Transverse colon (tissue), 4 donors: ENCODE results near the gene BRD3.

Experiments used
- CTCF ChIP-seq, 5 experiments: fragments of 200-600 bp in 3 of 5; fragments of 450-650 bp in 2 of 5; sonication (generic) in 3 of 5; IDR thresholded peaks; 1 replicate in 2 of 5; 2 replicates in 3 of 5; pipeline ENCODE4 v1.5.1; 2016 to 2017; ENCODE audit warnings: antibody characterized with exemption in 5 of 5, inconsistent platforms in 3 of 5, mild to moderate bottlenecking in 2 of 5, moderate library complexity in 1 of 5
- EP300 ChIP-seq: sonication (generic); formaldehyde crosslinking; IDR thresholded peaks from one replicate; pipeline ENCODE4 v1.6.1; 2017; ENCODE audit warnings: antibody characterized with exemption, low read depth
- POLR2A ChIP-seq: fragments of 450-650 bp; IDR thresholded peaks from one replicate; pipeline ENCODE4 v1.6.1; 2016; ENCODE audit warnings: antibody characterized with exemption, mild to moderate bottlenecking, moderate library complexity
- POLR2AphosphoS5 ChIP-seq, 3 donors: sonication (generic); formaldehyde crosslinking; IDR thresholded peaks; one replicate each; pipeline ENCODE4 v1.6.1; 2016; ENCODE audit warnings: antibody characterized with exemption in 3 of 3

GRCh38 chr9:134071149-134071548, 3.3 kb upstream of the BRD3 start:
- TF ChIP-seq EP300 (no peak), POLR2AphosphoS5 (IDR thresholded peaks at IDR 0.05) (no peak), CTCF (IDR thresholded peaks at IDR 0.05) (no peak), POLR2A (no peak)
